Activated T-helper 1 cell treated with anti-CD3 and anti-CD28 coated beads, Interleukin-2, amount 50 U/mL, for 16 hours (primary cell): ENCODE data around the gene TNFRSF14.

Experiments used
- DNase-seq, 2 donors: peaks; one replicate each; pipeline ENCODE4 v3.0.0-alpha.2; 2020; ENCODE audit warnings: low read depth in 1 of 2, low spot score in 1 of 2

The TNFRSF14 gene

GRCh38 chr1:2611621-2612437 lies 55.7 kb downstream of the TNFRSF14 start:
- peak in 1 of 2 donors; percentile 0 for DNase-seq

- DNase-seq: peak in 1 of 2 donors; percentile 2
Observed at GRCh38 chr1:2612591-2613365, 56.6 kb downstream of the TNFRSF14 start.
